Measurements from ENCODE around the gene ARVCF.

GRCh38 chr22:19941365-19942082 lies 75.1 kb downstream of the ARVCF start, which contains the start of the genes COMT and TXNRD2:
- TF ChIP-seq CTCF (conservative IDR thresholded peaks at IDR 0.05 in 1 of 2, IDR thresholded peaks at IDR 0.05 in 1 of 2; ENCODE audit: extremely low read depth in 1 of 2, insufficient read depth in 1 of 2, low read depth in 1 of 2, low read length in 2 of 2) (no peak), EZH2 (IDR thresholded peaks at IDR 0.05; ENCODE audit: borderline replicate concordance, low read length) (no peak)

All from mammary epithelial cell (primary cell).